HG03196 (cell line): ENCODE data around the gene MCF2L2.

Source experiments
- ATAC-seq: cut with Tn5 transposase; IDR thresholded peaks from one replicate; pipeline ENCODE4 v1.9.1; 2021; ENCODE audit not compliant: unreplicated experiment

Gene MCF2L2

DNA sequence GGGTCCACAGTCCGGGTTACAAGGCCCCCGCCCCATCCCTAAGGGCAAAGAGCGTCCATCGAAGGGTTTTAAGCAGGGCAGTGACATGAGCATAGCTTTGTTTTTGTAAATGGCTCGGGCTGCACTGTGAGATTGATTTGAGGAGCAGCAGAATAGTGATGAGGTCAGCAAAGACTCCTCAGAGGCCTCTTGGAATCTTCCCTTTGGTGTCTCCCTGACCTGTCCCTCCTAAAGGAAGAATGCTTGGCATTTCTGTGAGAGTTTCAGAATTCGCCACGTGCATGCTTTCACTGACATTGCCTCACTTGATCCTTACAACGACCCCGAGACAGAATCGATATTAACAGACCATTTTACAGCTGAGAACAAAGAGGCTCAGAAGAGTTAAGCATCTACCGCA lies 286.2 kb downstream of the MCF2L2 start:
- ATAC-seq = no peak

DNA sequence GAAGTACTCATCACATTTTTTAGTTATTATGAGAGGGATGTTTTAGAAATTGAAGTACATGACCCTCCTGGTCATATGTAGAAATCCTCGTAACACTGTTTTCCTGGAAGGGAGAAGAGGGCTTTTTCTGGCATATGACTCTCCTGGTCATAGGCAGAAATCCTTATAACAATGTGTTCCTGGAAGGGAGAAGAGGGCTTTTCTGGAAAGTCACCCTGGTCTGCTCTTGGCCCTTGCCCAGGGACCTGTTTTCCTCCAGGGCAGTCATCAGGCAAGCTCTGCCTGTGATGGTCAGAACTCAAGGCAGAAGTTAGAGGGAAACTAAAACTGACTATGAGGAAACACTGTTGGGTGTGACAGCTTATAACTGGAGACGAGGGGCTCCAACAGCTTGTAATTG lies 293.6 kb downstream of the MCF2L2 start:
- no peak for ATAC-seq

DNA sequence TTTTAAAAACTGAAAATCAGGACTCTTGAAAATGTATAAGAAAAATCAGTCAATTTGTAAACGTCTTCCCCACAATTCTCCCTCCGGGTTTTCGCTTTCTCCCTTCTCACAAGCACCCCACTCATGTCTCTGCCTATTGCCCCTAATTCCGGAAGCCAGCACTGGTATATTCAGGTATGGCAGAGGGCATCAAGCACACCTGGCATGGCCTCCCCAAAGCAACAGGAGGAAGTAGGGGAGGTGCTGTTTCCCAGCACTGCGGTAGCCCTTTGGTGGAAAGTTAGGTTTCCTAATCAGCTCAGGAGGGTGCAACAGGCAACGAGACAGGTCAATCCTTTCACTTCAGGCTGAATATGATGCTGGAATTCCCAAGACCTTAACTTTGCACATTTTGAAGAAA lies 296.0 kb downstream of the MCF2L2 start:
- no peak for ATAC-seq

DNA sequence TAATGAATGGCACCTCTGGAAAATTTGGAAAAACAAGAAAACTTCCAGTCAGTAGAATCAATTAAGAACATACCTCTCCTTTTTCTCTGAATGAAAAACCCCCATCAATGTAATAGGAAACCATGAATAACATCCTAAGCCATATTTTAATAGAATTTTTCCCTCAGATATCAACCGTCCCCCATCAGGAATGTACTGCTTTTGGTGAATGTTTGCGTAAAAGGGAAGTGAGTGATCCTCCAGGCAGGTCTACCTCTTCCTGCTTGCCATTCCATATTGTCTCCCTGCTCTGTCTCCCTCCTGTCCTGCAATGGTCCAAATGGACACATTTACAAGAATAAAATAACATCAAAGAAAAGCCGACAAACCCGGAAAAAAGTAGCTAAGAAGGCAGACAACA lies 296.7 kb downstream of the MCF2L2 start:
- no peak for ATAC-seq

DNA sequence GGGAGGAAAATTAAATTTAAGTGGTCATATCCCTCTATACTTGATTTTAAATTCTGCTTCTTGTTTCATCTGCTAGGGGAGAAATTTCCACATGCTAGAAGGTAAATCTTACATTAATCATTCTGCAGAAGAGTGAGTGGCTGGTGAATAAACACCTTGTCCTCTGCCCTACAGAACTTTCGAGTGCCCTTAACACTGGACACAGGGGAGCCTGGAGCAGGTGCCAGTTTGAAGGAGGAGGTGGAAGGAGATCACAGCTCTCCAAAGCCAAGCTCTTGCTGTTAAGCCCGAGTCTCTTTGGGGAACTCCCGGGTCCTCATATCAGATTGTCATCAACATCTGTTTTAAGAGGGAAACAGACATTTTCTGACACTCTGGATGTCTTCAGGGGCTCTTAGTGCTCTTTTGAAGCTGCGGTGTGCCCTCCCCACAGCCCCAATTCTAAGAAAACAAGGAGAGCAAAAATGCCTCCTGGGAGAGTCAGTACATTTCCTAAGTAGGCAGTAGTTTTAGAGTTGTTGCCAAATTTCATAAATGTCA lies 297.2 kb downstream of the MCF2L2 start:
- no peak for ATAC-seq

DNA sequence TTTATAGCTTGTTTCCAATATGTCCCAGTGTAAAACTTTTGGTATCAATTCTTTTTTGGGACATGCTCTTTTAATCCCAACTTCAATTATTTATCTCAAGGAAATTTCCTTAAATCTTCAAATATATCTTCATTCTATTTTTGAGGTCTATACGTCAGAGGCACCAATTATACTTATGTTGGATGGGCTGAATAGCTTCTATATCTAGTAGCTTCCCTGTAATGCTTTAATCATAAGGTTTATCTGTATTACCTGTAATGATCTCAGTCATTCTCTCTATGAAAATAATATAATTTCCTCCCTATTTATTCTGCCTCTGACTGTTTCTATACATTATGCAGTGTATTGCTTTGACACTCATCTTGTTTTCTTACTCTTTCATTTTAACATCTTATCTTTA lies 299.2 kb downstream of the MCF2L2 start:
- ATAC-seq = no peak

DNA sequence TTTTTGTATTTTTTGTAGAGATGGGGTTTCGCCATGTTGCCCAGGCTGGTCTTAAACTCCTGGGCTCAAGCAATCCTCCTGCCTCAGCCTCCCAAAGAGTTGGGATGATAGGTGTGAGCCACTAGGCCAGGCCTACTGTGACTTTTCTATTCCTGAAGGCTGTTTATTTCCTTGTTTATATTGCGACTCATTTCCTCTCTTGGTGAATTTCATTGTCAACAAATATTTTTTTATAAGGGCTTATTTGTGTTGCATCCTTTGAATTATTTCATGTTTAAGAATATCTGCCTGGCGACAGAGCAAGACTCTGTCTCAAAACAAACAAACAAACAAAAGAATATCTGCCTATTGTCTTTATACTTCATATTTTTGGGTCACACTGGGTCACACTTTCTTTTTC lies 299.7 kb downstream of the MCF2L2 start:
- no peak for ATAC-seq
